Measurements from ENCODE around the gene UBTD1. TPM values are rescaled to one million over a fixed set of nuclear protein-coding genes. Genes with fewer than 3 reads are reported as not detected.

Gene UBTD1
- total RNA-seq, 1 experiment from 2014 or later: 40.5 TPM

DNA sequence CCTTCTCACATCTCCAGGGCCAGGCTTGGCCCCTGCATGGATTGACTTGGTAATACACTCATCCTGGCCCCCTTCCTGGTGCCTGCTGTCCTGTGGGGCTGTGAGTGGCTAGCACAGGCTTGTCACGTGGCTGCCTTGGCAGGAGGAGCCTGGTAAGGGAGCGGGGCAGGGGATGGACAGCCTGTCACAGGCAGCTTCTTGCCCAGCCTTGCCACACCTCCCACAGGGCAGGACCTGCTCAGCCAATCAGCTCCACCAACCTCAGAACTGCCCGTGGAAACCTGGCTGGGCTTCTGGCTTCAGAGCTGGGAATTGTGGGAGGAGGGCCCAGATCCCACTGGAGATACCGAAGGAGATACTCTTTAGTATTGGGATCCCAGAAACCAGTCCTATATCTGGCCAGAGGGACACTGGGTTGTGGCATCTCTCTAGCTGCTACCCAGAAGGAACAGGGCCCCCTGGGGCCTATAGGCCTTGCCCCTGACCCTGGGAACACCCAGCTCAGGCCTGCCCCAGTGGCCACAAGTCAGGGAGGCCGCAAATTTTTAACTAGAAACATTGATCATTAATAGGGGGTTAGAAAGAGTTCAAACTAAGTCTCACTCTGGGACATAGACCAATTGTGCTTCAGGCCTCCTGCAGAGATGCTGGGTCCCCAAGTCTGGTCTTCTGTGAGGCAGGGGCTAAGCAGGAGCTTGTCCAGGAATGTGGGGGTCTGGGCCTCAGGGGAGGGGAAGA is 85.5 kb downstream of the UBTD1 start, which contains the start of gene HOGA1:
Gene HOGA1 (plus strand): TSS at position 330 of the 738 bp plus-strand sequence. CDS start 315 bp downstream, at position 645.
- DNase-seq (ENCODE audit: low read depth): peak; percentile 58

DNA sequence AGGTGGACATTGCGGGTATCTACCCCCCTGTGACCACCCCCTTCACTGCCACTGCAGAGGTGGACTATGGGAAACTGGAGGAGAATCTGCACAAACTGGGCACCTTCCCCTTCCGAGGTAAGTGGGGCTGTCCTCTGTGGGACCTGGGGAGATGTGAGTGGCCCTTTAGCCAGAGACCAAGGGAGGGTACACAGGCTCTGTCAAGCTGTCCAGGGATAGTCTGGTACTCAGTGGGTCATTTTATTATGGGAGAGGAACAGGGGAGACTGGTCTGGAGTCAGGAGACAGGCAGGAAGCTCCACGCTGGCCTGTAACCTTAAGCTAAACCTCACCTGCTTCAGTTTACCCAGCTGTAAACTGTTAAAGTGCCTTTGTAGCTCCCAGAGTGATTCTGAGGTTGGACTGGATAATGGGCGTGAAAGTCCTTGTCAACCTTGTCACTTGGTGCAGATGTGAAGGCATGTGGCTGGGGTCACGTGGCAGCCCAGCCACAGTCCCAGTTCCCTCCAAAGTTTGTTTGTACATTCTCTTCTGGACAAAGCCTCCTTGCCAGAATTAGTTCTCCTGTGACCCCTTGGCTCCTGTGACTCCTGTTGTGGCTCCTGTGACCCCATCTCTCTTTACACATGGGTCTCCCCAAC is 86.2 kb downstream of the UBTD1 start:
- no peak for DNase-seq (ENCODE audit: low read depth)

DNA sequence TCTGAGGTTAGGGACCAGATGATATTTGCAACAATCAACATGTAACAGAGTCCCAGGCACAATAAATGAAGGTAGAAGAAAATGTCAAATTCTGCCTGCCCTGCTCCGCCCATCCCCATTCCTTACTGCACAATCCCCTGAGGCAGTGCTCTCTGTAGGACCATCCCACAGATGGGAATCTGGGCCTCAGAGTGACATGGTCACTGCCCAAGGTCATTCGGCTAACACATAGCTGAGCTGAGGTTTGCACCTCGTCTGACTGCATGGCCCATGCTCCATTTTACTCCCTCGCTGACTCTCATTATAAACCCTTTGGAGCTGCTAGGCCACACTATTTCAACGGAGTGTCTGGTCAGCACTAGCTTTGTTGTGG is 86.7 kb downstream of the UBTD1 start:
- DNase-seq (ENCODE audit: low read depth): no peak

DNA sequence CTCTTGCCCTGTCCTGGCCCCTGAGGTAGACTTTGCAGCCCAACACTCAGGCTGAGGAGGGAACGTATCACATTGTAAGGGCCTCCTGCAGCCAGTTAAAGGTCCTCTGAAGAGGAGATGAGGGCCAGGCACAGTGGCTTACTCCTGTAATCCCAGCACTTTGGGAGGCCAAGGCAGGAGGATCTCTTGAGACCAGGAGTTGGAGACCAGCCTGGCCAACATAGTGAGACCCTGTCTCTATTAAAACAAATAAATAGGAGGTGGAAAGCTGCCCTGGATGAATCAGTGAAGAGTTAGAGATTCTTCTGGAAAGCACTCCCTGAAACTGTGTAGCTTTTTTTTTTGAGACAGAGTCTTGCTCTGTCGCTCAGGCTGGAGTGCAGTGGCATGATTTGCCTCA is 88.5 kb downstream of the UBTD1 start:
- DNase-seq (ENCODE audit: low read depth): no peak

DNA sequence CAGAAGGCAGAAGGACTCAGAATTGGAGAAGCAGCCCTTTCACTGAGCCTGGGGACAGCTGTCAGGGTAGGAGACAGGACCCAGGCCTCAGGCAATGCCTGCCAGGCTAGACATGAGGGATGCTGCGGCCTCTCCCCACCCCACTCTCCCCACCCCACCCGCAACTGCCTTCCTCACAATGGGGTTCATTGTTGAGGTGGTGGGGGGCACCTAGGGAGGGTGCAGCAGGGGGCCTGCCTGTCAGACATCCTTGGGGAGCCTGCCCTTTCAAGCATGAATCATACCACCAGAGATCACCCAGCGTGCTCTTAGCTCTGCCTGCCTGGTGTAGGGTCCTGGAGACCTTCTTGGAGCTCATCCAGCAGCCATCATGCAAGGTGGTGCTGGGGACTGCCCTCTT is 90.8 kb downstream of the UBTD1 start, which contains the start of gene C10orf62:
Gene C10orf62 (plus strand): TSS at position 243 of the 400 bp plus-strand sequence. CDS start 177 bp downstream, outside the sequence.
- no peak for DNase-seq (ENCODE audit: low read depth)

DNA sequence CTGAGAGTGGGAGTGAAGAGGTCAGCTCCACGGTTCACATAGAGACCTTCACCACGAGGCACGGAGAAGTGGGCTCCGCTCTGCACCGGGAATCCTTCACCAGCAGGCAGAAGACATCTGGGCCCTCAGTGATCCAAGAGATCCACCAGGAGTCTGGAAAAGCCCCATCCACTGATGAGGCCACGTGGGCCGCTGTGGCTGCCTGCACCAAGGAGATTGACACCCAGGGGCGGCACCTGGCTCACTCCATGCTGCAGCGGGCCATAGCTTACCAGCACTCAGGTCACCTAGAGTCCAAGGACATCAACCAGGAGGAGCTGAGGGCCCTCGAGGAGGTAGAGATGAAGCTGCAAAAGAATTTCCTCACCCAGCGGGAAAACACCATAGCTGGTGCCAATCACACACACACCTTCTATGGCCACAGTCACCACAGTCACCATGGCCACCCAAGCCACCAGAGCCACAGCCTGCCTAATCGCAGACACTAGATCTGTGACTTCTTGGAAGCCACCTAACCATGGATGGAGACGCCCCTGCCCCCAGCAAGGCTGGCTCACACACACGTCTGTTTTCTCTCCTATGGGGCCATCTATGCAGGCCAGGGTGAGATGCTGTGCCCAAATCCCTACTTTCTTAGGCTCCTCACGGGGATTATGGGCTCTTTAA is 91.5 kb downstream of the UBTD1 start:
- no peak for DNase-seq (ENCODE audit: low read depth)

DNA sequence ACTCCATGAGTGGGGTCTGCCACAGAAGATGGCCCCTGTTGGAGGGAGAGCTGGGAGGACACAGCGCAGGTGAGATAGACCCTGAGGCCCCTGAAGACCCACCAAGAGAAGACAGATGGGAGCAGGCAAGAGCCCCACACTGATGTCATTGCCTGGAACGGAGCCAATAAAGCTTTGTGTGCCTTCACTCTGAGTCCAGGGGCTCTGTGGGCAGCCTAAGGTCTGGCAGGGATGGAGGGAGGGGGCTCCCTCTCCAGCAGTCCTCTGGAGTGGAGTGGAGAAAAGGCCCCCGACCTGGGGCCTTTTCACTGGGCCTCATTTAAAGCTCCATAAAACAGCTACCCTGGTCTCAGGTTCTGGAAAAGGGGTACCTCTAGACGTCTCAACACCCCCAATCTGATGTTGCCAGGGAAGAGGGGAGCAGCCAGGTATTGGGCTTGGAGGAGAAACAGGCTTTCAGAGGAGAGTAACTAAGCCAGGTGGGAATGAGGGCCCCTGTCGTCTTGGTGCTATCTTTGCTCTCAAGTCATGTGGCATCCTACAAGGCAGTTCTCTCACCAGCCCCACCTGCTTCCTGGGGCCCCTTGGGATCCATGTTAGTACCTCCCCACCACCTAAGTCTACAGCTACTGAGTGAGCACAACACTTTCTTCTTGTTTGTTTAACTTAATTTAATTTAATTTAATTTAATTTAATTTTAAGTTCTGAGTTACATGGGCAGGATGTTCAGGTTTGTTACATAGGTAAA is 92.2 kb downstream of the UBTD1 start:
- no peak for DNase-seq (ENCODE audit: low read depth)

DNA sequence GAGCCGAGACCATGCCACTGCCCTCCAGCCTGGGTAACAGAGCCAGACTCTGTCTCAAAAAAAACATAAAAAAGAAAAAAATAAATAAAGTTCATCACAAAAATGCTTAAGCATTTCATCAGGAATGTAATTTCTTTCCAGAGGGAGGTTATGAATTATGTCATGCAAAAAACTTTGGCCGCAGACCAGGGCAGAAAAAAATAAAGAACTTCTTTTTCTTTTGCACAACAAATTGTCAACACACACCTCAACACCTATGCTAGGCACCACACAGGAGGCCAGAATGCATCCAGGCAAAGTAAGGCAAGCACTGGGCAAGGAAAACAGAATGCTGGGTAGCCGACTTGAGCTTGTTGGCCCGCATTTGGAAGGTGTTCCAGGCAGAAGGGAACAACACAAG is 94.7 kb downstream of the UBTD1 start:
- DNase-seq (ENCODE audit: low read depth): no peak

DNA sequence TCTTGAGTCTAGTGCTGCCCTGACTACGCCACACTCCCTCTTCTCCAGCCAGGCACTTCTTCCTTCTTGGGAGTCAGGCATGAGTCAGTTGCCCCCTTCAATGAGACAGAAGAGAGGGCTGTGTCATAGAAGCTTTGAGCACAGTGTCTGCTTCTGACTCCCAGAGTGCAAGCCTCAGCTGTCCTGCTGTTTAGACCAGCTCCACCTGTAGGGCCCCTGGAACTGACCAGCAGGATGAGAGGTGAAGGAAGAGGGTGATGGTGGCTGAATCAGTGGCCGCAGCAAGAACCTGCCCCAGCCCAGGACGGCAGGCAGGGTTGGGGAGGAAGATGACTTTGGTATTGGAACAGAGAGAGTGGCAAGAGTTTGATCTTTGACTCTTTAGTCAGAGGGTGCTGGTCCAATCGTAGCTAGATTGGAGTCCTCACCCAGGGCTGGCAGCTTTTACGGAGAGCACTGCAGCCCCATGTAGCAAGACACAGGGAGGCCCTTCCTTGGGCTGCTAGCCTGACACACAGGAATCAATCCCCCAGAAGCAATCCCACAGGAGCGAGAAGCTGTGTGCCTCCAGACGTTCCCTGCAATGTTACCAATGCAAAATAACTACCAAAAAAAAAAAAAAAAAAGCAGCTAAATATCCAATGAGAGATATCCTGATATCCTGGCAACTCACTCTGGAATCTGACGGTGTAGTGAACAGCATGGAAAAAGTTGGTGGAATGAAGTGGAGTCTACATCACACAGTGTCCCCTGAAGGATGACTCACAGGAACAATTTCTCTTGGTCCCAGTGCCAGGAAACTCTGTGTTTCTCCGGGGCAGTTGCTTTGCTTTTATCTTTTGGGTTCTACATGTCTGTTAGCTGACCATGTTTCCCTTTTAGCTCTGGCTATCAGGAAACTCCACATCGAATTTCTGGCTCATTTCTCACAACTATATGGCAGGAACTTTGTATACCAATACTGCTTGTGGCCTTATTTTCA is 97.7 kb downstream of the UBTD1 start:
- DNase-seq (ENCODE audit: low read depth): peak; percentile 95

DNA sequence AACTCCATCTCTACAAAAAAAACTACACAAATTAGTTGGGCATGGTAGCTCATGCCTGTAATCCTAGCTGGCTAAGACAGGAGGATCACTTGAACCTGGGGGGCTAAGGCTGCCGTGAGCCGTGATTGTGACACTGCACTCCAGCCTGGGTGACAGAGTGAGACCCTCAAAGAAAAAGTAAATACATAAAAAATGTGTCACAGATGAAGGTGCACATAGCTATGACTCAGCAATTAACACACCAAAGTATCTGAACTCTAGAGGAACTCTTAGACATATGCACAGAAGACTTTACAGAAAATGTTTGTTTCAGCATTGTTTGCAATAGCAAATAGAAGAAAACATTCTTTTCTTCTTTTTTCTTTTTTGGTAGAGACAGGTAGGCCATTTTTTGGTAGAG is 99.1 kb downstream of the UBTD1 start:
- DNase-seq (ENCODE audit: low read depth): no peak

DNA sequence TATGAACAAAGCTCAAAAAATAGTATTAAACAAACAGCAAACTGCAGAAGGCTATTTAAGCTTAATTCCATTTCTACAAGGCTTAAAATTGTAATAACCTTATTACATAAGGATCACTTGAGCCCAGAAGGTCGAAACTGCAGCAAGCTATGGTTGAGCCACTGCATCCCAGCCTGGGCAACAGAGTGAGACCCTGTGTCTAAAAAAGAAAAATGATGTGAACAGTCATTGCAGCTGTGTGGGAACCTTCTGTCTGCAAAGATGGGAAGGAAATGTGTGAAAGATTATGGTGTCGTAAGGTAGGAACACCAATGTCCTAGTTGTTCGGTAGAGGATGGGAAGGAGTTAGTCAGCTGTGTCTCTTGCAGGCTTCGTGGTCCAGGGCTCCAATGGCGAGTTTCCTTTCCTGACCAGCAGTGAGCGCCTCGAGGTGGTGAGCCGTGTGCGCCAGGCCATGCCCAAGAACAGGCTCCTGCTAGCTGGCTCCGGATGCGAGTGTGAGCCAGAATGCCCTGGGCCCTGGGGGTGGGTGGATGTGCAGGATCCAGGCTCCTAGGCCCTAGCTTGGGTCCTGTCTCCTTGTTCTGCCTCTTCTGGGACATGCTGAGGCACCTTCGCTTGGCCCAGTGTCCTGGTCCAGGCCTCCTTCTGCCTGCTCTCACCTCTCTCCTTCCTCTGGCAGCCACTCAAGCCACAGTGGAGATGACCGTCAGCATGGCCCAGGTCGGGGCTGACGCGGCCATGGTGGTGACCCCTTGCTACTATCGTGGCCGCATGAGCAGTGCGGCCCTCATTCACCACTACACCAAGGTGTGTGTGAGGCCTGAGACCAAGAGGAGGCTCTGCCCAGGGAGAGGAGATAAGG is 99.9 kb downstream of the UBTD1 start:
- no peak for DNase-seq (ENCODE audit: low read depth)

DNA sequence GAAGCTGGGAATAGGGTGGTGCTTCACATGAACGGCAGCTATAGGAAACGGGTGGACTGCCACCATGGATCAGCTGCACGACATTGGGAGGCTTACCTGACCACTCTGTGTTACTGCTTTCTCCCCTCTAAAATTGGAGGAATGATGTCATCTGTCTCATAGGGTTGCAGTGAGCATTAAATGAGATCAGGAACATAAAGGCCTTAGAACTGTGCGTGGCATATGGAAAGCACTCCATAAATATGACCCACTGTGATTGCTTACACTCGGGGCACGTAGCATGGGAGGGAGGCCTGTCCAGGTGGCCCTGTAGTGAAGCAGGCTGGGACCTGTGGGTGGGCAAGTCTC is 100.5 kb downstream of the UBTD1 start:
- DNase-seq (ENCODE audit: low read depth): no peak

DNA sequence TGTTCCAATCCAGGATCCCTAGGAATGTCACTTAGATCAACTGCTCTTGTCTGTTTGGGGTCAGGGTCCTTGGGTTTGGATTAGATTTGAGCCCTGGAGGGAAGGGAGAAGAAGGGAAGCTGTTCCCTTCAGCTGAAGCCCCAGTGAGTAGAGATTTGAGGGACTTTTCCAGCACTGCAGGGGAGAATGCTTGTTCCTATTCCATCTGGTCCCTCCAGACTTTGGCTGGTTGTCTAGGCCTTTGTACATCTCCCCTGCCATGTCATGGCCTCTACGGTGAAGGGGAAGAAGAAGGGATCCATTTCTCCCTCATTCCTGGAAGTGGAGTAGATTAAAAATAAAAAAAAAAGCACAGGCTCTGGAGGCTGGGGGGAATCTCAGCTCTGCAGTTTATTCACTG is 101.9 kb downstream of the UBTD1 start:
- DNase-seq (ENCODE audit: low read depth): no peak

DNA sequence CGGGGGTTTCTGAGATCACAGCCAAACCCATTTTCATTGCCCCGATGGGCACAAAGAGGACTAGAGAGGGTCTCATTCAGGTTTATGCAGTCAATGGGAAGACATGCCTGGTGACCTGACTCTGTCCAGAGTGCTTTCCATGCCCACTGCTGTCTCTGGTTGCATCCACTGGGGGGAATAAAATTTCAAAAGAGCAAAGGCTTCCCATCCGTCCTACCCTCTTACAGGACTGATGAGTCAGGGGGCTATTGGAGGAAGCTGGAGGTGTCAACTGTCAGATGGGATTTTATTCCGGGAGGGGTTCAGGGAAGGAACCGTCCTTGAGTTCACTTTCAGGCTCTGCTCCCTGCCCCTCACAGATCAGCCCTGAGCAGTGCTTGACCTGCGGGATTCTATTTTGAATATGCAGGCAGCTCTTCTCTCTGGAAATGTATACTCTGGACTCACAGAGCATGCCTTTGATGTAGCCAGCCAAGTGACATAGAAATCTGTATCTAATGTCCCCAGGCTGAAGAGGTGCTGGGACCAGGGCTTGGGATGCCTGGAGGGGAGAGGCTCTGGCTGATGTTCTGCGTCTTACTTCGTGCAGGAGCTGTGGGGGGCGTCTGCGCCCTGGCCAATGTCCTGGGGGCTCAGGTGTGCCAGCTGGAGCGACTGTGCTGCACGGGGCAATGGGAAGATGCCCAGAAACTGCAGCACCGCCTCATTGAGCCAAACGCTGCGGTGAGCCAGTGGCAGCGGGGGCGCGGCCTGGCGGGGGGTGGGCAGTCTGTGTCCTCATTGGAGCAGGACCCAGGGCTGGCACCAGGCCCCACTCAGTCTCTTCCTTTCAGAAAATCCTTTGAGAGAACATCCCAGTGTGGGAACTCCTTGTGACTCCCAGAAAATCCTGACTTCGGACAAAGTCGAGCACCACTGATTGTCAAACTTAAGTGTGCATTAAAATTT is 102.8 kb downstream of the UBTD1 start:
- no peak for DNase-seq (ENCODE audit: low read depth)

DNA sequence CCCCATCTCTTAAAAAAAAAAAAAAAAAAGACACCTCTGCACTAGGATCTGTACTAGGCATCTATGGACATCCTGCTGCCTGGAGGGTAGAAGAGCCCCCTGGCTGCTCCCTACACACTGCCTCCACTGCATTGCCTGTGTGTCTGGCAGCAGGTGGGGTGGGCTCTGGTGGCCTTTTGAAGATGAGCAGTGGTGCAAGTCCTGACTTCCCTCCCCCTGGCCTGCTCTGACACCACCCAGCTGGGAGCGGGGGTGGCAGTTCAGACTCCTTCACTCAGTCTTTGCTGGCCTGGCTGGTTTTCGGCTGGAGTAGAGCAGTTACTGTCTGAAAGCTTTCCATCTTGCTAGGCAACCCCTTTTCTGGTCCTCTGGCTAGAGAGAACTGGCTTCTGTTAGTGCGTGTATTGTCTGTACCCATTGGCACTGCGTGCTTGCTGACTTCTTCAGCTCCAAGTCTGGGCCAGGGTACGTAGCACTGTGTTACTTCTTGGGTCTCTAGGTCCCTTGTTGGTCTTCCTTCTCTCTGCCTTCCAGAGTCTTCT is 108.4 kb downstream of the UBTD1 start:
- DNase-seq (ENCODE audit: low read depth): no peak

DNA sequence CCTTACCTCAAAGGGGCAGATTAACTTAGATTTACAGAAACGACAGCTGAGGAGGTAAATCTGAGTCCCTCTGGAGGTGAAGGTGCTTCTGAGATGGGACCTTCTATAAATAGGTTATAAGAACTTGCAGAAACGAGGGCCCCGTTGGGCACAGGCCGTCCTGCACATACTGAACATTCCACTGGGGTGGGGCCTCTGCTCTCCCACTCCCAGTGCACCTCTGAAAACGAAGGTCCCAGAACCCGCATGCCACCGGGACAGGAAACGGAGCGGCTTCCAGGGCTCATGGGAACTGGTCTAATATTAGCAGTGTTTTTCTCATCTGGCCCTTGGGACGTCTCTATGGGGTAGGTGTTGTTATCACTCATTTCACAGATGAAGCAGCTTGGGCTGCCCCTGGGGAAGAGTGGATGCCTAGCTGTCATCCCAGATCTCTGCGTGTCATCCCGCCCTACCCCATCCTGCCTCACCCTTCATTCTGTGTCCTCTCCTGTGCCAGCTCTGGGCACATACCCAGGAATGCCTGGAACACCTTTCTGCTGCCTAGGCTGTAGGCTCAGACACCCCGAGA is 110.4 kb downstream of the UBTD1 start:
- no peak for DNase-seq (ENCODE audit: low read depth)

DNA sequence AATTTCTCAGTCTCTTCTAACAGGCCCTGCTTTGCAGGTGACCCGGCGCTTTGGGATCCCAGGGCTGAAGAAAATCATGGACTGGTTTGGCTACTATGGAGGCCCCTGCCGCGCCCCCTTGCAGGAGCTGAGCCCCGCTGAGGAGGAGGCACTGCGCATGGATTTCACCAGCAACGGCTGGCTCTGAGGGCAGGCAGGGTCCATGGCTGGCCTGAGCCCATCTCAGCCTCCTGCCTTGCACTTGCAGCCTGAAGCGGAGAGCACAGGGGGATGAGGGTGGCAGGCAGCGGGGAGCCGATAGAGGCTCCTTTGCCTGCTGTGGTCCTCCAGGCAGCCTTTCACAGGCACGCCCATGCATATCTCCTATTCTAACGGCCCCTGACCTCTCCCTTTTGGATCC is 112.7 kb downstream of the UBTD1 start:
- no peak for DNase-seq (ENCODE audit: low read depth)

DNA sequence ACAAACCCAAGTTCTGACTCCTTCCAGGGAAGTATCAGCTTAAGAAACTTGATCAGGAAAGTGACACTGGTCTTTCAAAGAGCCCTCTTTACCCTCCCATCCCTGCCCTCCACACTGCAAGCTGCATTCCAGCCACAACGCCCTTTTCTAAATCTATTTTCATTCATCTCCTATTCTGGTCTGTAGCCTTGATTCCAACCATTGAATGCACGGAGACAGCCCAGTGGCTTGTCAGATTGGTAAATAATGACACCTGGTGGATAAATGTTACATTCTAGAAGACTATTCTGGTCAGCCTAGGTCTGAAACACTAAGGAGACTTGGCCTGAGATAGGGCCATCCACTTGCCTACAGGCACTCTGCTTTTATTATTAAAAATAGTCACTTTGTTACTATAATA is 113.7 kb downstream of the UBTD1 start:
- DNase-seq (ENCODE audit: low read depth): peak; percentile 64
